DND-41 (cell line): Measurements from ENCODE around the gene DDR1.
A peak's percentile ranks its signal among the peaks of the same experiment; 100 is the strongest.

Experiments used
- ATAC-seq: fragments of 200-7000 bp; cut with Tn5 transposase; 3 replicates; pipeline ENCODE4 v1.9.1; 2021; ENCODE audit warnings: low read depth; ENCODE audit not compliant: insufficient read depth
- DNase-seq: peaks from one replicate; pipeline ENCODE4 v3.0.0-alpha.2; 2020
- H2AFZ ChIP-seq: 2 replicates; pipeline ENCODE4 v1.6.0; 2012; ENCODE audit warnings: low read depth, low read length
- H3K27ac ChIP-seq: 2 replicates; pipeline ENCODE4 v1.5.1; 2012; ENCODE audit warnings: low read length, inconsistent platforms
- H3K27me3 ChIP-seq: fragments of 200-600 bp; sonication (generic); 2 replicates; pipeline ENCODE4 v1.6.0; 2012; ENCODE audit warnings: low read length, mild to moderate bottlenecking, inconsistent platforms; ENCODE audit not compliant: insufficient read depth, poor library complexity
- H3K36me3 ChIP-seq: 2 replicates; pipeline ENCODE4 v1.5.1; 2012; ENCODE audit warnings: low read length, inconsistent platforms; ENCODE audit not compliant: insufficient read depth
- H3K4me1 ChIP-seq: 2 replicates; pipeline ENCODE4 v1.5.1; 2012; ENCODE audit warnings: mild to moderate bottlenecking, low read length; ENCODE audit not compliant: insufficient read depth
- H3K4me2 ChIP-seq: 2 replicates; pipeline ENCODE4 v1.6.0; 2012; ENCODE audit warnings: mild to moderate bottlenecking, moderate library complexity, low read length, inconsistent platforms; ENCODE audit not compliant: insufficient read depth
- H3K4me3 ChIP-seq, 2 experiments: fragments of 200-600 bp in 1 of 2; shearing (Covaris generic) in 1 of 2; 2 replicates each; pipeline ENCODE4 v1.5.1; 2012 to 2016; ENCODE audit warnings: inconsistent platforms in 2 of 2, low read length in 2 of 2, mild to moderate bottlenecking in 2 of 2, low read depth in 1 of 2, moderate library complexity in 1 of 2
- H3K79me2 ChIP-seq: 2 replicates; pipeline ENCODE4 v1.6.0; 2012; ENCODE audit warnings: low read length, inconsistent platforms; ENCODE audit not compliant: insufficient read depth
- H3K9ac ChIP-seq: 2 replicates; pipeline ENCODE4 v1.6.0; 2012; ENCODE audit warnings: low read depth, mild to moderate bottlenecking, inconsistent platforms, low read length, moderate library complexity
- H3K9me3 ChIP-seq: 2 replicates; pipeline ENCODE4 v1.5.1; 2012; ENCODE audit warnings: low read length, moderate library complexity, mild to moderate bottlenecking, inconsistent platforms; ENCODE audit not compliant: insufficient read depth, severe bottlenecking
- H4K20me1 ChIP-seq: 2 replicates; pipeline ENCODE4 v1.6.0; 2012; ENCODE audit warnings: low read length; ENCODE audit not compliant: insufficient read depth
- EZH2 ChIP-seq: IDR thresholded peaks from 3 replicates; pipeline ENCODE4 v1.6.1; 2012; ENCODE audit warnings: borderline replicate concordance, low read depth, mild to moderate bottlenecking, moderate library complexity, low read length, inconsistent platforms; ENCODE audit not compliant: severe bottlenecking
- TF ChIP-seq, protein P1 (sequence below): IDR thresholded peaks from 2 replicates; pipeline ENCODE4 v1.5.1; 2012; ENCODE audit warnings: borderline replicate concordance, low read length, moderate library complexity, mild to moderate bottlenecking; ENCODE audit not compliant: poor library complexity, severe bottlenecking; ENCODE audit errors: extremely low read depth

Gene DDR1

GRCh38 chr6:30840935-30841643, 43.2 kb upstream of the DDR1 start:
- ATAC-seq (no peak), DNase-seq (peak; percentile 36)
- H2AFZ ChIP-seq: no peak overlapping the region
- no peak overlapping the region for H3K4me3 ChIP-seq
- TF ChIP-seq EZH2: no peak
- TF ChIP-seq, protein P1, sequence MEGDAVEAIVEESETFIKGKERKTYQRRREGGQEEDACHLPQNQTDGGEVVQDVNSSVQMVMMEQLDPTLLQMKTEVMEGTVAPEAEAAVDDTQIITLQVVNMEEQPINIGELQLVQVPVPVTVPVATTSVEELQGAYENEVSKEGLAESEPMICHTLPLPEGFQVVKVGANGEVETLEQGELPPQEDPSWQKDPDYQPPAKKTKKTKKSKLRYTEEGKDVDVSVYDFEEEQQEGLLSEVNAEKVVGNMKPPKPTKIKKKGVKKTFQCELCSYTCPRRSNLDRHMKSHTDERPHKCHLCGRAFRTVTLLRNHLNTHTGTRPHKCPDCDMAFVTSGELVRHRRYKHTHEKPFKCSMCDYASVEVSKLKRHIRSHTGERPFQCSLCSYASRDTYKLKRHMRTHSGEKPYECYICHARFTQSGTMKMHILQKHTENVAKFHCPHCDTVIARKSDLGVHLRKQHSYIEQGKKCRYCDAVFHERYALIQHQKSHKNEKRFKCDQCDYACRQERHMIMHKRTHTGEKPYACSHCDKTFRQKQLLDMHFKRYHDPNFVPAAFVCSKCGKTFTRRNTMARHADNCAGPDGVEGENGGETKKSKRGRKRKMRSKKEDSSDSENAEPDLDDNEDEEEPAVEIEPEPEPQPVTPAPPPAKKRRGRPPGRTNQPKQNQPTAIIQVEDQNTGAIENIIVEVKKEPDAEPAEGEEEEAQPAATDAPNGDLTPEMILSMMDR: no peak
- no peaks in the 10 kb centered on the region for H4K20me1 ChIP-seq
- no peaks in the 10 kb centered on the region for H3K36me3 ChIP-seq
- no peaks in the 10 kb centered on the region for H3K27me3 ChIP-seq
- H3K9ac ChIP-seq: no peak overlapping the region
- no peaks in the 10 kb centered on the region for H3K9me3 ChIP-seq
- no peak overlapping the region for H3K4me2 ChIP-seq
- H3K4me1 ChIP-seq: peaks cover 83% of the 10 kb centered on the region
- peak overlapping the region; percentile 47 for H3K27ac ChIP-seq
- no peaks in the 10 kb centered on the region for H3K79me2 ChIP-seq

DNA sequence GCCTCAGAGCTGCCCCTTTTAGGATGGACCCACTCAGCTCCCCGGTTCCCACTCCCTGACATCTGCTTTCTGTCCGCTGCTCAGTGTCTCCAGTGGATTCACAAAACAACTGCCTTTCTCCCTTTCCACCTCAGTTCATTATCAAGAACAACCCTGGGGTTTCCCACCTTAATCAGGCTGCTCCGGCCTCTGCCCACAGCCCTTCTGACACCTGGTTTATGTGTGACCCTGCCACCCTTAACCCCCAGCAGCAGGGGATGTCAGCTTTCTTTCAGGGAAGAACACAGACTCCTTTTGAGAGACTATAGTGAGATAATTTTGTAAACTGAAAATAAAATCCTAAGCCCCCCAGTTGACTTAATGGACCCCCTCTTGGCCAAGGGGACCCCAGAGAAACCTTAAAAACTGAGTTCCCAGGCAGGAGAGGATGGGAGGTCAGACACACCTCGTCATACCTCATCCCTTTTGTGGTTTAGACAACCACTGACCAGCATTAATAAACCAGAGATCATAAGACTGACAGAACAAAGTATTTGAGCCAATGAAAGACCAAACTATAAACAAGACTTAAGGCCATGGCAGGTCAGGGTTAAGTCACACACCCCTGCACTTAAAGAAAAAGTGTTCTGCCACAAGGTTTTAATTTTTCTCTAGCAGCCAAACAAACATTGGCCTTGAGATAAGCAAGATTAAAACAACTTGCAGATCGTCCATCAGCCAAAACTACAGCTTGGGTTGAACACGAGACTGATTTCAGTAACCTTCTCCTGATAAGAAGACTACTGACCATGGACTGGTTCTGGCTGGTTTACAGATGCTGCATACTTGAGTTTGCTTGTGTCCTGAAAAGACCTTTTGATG, 42.4 kb upstream of the DDR1 start:
- Histone ChIP-seq H3K27ac (peak overlapping the region; percentile 47), H4K20me1 (no peaks in the 10 kb centered on the region), H3K4me1 (peaks cover 76% of the 10 kb centered on the region), H3K9ac (no peak overlapping the region), H3K9me3 (no peaks in the 10 kb centered on the region), H2AFZ (no peak overlapping the region), H3K27me3 (no peaks in the 10 kb centered on the region), H3K36me3 (no peaks in the 10 kb centered on the region), H3K4me2 (no peak overlapping the region), H3K4me3 (no peak overlapping the region), H3K79me2 (no peaks in the 10 kb centered on the region)
- DNase-seq (no peak), ATAC-seq (no peak)
- TF ChIP-seq, protein P1: no peak
- no peak for TF ChIP-seq EZH2

- no peak for TF ChIP-seq EZH2
- TF ChIP-seq, protein P1: no peak
- Histone ChIP-seq H3K27ac (peak overlapping the region; percentile 93), H3K9me3 (no peaks in the 10 kb centered on the region), H3K9ac (peak overlapping the region; percentile 60), H3K4me2 (peak overlapping the region; percentile 68), H3K79me2 (no peaks in the 10 kb centered on the region), H2AFZ (no peak overlapping the region), H3K27me3 (no peaks in the 10 kb centered on the region), H3K4me3 (peak overlapping the region in 1 of 2 experiments; percentile 52; a peak in 2 of 4 replicates), H3K4me1 (peaks cover 64% of the 10 kb centered on the region), H3K36me3 (no peaks in the 10 kb centered on the region), H4K20me1 (no peaks in the 10 kb centered on the region)
- DNase-seq (peak; percentile 96), ATAC-seq (peak; percentile 86)
Observed at GRCh38 chr6:30842754-30843610, 41.3 kb upstream of the DDR1 start.
